ENCODE measurements around the gene VMAC. TPM values are rescaled to one million over a fixed set of nuclear protein-coding genes. Genes with fewer than 3 reads are reported as not detected.
A peak's percentile ranks its signal among the peaks of the same experiment; 100 is the strongest.

The VMAC gene
- total and polyA plus RNA-seq, 2 donors (not counting 3 experiments of a cell fraction or from before 2014, with no cell fraction given), result 4.7 to 6.9 TPM

DNA sequence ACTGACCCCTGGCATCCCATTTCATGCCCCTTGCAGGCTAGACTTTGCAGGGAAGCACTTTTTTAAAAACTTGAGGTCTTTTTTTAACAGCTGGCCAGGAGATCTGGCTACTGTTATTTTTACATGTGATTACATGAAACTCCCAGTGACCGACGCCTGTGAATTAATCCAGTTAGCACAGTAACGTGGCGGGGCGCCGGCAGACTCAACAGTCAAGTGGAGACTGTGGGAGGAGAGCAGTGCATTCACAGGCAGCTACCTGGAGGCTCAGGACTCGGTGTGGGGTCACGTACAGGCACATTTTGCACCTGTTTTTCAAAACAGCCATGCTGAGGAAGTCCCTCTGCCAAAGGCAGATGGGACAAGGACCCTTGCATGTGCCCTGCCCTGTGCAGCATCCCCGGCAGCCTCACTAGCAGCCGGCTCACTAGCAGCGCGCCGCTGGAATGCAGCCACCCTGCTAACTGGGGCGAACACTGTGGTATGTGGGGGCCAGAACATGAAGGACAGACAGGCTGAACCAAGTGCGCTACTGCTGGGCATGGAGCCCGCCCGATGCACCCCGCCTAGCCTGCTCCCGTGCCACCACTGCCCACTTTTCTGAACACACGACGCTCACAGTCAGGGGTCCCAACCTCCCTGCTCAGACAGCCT, 28.1 kb downstream of the VMAC start:
- H4K20me1 ChIP-seq (replicated peaks; ENCODE audit: control insufficient read depth, extremely low read depth, insufficient read depth, low read length), result no peaks in the 10 kb centered on the region
- TF ChIP-seq MYC (IDR thresholded peaks at IDR 0.05; ENCODE audit: low read depth, low read length) (no peak), FOS (IDR thresholded peaks at IDR 0.05; ENCODE audit: borderline replicate concordance, insufficient read depth, low read length) (no peak), EZH2 (IDR thresholded peaks at IDR 0.05; ENCODE audit: borderline replicate concordance, low read depth, low read length, severe bottlenecking) (no peak)
- BruUV-seq (replicated peaks), result no TSS peak
- no peak overlapping the region for H3K4me3 ChIP-seq (replicated peaks in 1 of 3; ENCODE audit: insufficient read depth in 1 of 3, low read depth in 1 of 3, low read length in 3 of 3)
- no peaks in the 10 kb centered on the region for H3K9me3 ChIP-seq (replicated peaks; ENCODE audit: control insufficient read depth, insufficient read depth, low read length)
- peaks cover 30% of the 10 kb centered on the region for H3K4me1 ChIP-seq (ENCODE audit: control insufficient read depth, extremely low read depth, insufficient read depth, low read length)
- no peaks in the 10 kb centered on the region for H3K9me1 ChIP-seq (replicated peaks; ENCODE audit: control insufficient read depth, extremely low read depth, insufficient read depth, low read length)
- DNase-seq (ENCODE audit: low read depth, low spot score), result no peak
- no peaks in the 10 kb centered on the region for H3K27me3 ChIP-seq (ENCODE audit: control insufficient read depth in 2 of 2, insufficient read depth in 2 of 2, low read length in 2 of 2)
- no peak overlapping the region for H2AFZ ChIP-seq (ENCODE audit: low read depth, low read length)
- no peak overlapping the region for H3K9ac ChIP-seq (replicated peaks; ENCODE audit: extremely low read depth, insufficient read depth, low read length)
- H3K36me3 ChIP-seq (ENCODE audit: control insufficient read depth in 2 of 2, extremely low read depth in 1 of 2, insufficient read depth in 2 of 2, low read length in 2 of 2), result peaks cover 13 to 30% of the 10 kb centered on the region in 2 experiments
- no peak overlapping the region for H3K4me2 ChIP-seq (ENCODE audit: insufficient read depth, low read length)
- no peak overlapping the region for H3K27ac ChIP-seq (ENCODE audit: insufficient read depth, low read depth, low read length)
- intact Hi-C loops (cut with micrococcal nuclease) (no loop called here), dilution Hi-C loops (cut with MboI; ENCODE audit: extremely low pct_ligation_motif_present, low sequenced_read_pairs) (no loop called here)
- CTCF ChIA-PET, result no interaction called here
- H3K79me2 ChIP-seq (ENCODE audit: control insufficient read depth, insufficient read depth, low read length), result no peaks in the 10 kb centered on the region
- no peak for FAIRE-seq
- POLR2A ChIA-PET, result no interaction called here

DNA sequence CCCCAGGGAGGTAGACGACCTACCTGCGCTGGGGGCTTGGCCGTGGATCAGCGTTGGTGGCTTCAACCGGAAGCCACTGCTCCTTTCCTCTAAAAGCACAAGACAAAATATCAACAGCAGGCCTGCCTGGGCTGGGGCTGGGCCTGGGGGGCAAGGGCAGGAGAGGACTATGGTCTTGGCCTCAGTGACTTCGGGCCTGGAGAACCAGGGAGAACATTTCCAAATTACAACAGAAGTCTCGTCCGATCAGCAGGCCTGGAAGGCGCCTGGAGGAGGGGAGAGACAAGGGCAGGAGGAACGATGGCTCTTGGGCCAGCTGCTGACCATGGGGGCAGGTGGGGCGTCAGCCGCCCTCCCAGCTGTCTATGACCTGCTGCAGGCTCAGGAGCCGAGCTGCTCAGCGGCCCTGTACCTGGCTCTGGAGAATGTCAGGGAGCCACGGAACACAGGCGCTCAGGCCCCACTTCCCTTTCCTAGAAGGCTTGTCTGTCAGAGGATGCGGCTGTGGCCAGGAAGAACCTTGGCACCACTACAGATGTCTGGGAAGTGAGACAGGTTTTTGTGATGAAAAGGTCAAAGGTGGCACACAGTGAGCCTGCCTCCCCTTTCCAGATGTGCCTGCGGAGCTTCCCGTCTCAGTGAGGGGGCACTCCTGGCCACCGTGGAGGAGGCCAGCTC, 28.9 kb downstream of the VMAC start:
- ChIA-PET POLR2A (no interaction called here), CTCF (interaction anchor here (2.9 to 3.1 kb wide), 2 partner anchors 35 to 89 kb away, joined by 17 to 28 read pairs; no protein-coding TSS in a partner anchor)
- H2AFZ ChIP-seq (ENCODE audit: low read depth, low read length), result no peak overlapping the region
- H3K27me3 ChIP-seq (ENCODE audit: control insufficient read depth in 2 of 2, insufficient read depth in 2 of 2, low read length in 2 of 2), result no peaks in the 10 kb centered on the region
- H3K9me1 ChIP-seq (replicated peaks; ENCODE audit: control insufficient read depth, extremely low read depth, insufficient read depth, low read length), result no peaks in the 10 kb centered on the region
- H3K4me3 ChIP-seq (replicated peaks in 1 of 3; ENCODE audit: insufficient read depth in 1 of 3, low read depth in 1 of 3, low read length in 3 of 3), result no peak overlapping the region
- no peaks in the 10 kb centered on the region for H3K79me2 ChIP-seq (ENCODE audit: control insufficient read depth, insufficient read depth, low read length)
- no TSS peak for BruUV-seq (replicated peaks)
- no peak for DNase-seq (ENCODE audit: low read depth, low spot score)
- dilution Hi-C loops (cut with MboI; ENCODE audit: extremely low pct_ligation_motif_present, low sequenced_read_pairs) (no loop called here), intact Hi-C loops (cut with micrococcal nuclease) (no loop called here)
- FAIRE-seq, result no peak
- TF ChIP-seq MYC (IDR thresholded peaks at IDR 0.05; ENCODE audit: low read depth, low read length), result no peak
- TF ChIP-seq FOS (IDR thresholded peaks at IDR 0.05; ENCODE audit: borderline replicate concordance, insufficient read depth, low read length), result no peak
- no peak for TF ChIP-seq POLR2A (IDR thresholded peaks at IDR 0.05; ENCODE audit: low read depth, low read length)
- TF ChIP-seq, protein P1, sequence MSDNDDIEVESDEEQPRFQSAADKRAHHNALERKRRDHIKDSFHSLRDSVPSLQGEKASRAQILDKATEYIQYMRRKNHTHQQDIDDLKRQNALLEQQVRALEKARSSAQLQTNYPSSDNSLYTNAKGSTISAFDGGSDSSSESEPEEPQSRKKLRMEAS (IDR thresholded peaks at IDR 0.05; ENCODE audit: insufficient read depth, insufficient read length), result no peak
- no peak for TF ChIP-seq POLR2AphosphoS5 (IDR thresholded peaks at IDR 0.05; ENCODE audit: insufficient read depth, low read depth, low read length)
- TF ChIP-seq EZH2 (IDR thresholded peaks at IDR 0.05; ENCODE audit: borderline replicate concordance, low read depth, low read length, severe bottlenecking), result no peak
- TF ChIP-seq, protein P2, sequence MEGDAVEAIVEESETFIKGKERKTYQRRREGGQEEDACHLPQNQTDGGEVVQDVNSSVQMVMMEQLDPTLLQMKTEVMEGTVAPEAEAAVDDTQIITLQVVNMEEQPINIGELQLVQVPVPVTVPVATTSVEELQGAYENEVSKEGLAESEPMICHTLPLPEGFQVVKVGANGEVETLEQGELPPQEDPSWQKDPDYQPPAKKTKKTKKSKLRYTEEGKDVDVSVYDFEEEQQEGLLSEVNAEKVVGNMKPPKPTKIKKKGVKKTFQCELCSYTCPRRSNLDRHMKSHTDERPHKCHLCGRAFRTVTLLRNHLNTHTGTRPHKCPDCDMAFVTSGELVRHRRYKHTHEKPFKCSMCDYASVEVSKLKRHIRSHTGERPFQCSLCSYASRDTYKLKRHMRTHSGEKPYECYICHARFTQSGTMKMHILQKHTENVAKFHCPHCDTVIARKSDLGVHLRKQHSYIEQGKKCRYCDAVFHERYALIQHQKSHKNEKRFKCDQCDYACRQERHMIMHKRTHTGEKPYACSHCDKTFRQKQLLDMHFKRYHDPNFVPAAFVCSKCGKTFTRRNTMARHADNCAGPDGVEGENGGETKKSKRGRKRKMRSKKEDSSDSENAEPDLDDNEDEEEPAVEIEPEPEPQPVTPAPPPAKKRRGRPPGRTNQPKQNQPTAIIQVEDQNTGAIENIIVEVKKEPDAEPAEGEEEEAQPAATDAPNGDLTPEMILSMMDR (IDR thresholded peaks at IDR 0.05; ENCODE audit: extremely low read depth in 1 of 2, insufficient read depth in 1 of 2, low read depth in 1 of 2, low read length in 2 of 2), result no peak
- TF ChIP-seq JUN (IDR thresholded peaks at IDR 0.05; ENCODE audit: borderline replicate concordance, insufficient read depth, insufficient read length, low read depth), result no peak
- no peak for TF ChIP-seq GATA2 (IDR thresholded peaks at IDR 0.05; ENCODE audit: insufficient read depth, insufficient read length, low read depth, low read length)
- no peak overlapping the region for H3K4me2 ChIP-seq (ENCODE audit: insufficient read depth, low read length)
- no peaks in the 10 kb centered on the region for H3K9me3 ChIP-seq (replicated peaks; ENCODE audit: control insufficient read depth, insufficient read depth, low read length)
- peaks cover 30% of the 10 kb centered on the region for H3K4me1 ChIP-seq (ENCODE audit: control insufficient read depth, extremely low read depth, insufficient read depth, low read length)
- peak overlapping the region; percentile 42 for H3K27ac ChIP-seq (ENCODE audit: insufficient read depth, low read depth, low read length)
- no peaks in the 10 kb centered on the region for H4K20me1 ChIP-seq (replicated peaks; ENCODE audit: control insufficient read depth, extremely low read depth, insufficient read depth, low read length)
- H3K36me3 ChIP-seq (ENCODE audit: control insufficient read depth in 2 of 2, extremely low read depth in 1 of 2, insufficient read depth in 2 of 2, low read length in 2 of 2), result peaks cover 13 to 27% of the 10 kb centered on the region in 2 experiments
- no peak overlapping the region for H3K9ac ChIP-seq (replicated peaks; ENCODE audit: extremely low read depth, insufficient read depth, low read length)
